NB4 (cell line): Measurements from ENCODE around the gene TYMS.

Experiments
- MYC ChIP-seq: IDR thresholded peaks from 2 replicates; pipeline ENCODE4 v1.6.1; 2011; ENCODE audit warnings: low read depth, low read length
- POLR2A ChIP-seq: IDR thresholded peaks from 2 replicates; pipeline ENCODE4 v1.6.1; 2011; ENCODE audit warnings: mild to moderate bottlenecking; ENCODE audit not compliant: insufficient read length; ENCODE audit errors: extremely low read depth
- TF ChIP-seq, protein P1 (sequence below): IDR thresholded peaks from one replicate; pipeline ENCODE4 v1.5.1; 2012; ENCODE audit warnings: low read depth, low read length

DNA sequence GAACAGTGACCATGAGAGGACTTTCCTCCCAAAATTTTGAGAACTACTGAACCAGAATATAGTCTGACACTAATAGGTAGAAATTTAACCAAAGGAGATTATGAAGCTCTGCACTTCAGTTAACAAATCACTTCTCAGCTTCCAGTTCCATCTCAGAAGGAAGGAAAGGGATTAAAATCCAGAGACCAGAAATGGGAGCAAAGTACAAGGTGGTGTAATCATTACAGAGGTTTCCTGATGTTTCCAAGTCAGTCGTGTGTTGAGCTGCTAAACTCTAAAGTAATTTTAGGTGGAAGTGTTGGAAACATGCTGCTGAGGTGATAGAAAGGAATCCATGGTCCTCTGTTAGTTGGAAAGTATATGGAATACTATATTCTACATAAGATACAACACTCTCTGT is 10.8 kb downstream of the TYMS start:
- TF ChIP-seq, protein P1, sequence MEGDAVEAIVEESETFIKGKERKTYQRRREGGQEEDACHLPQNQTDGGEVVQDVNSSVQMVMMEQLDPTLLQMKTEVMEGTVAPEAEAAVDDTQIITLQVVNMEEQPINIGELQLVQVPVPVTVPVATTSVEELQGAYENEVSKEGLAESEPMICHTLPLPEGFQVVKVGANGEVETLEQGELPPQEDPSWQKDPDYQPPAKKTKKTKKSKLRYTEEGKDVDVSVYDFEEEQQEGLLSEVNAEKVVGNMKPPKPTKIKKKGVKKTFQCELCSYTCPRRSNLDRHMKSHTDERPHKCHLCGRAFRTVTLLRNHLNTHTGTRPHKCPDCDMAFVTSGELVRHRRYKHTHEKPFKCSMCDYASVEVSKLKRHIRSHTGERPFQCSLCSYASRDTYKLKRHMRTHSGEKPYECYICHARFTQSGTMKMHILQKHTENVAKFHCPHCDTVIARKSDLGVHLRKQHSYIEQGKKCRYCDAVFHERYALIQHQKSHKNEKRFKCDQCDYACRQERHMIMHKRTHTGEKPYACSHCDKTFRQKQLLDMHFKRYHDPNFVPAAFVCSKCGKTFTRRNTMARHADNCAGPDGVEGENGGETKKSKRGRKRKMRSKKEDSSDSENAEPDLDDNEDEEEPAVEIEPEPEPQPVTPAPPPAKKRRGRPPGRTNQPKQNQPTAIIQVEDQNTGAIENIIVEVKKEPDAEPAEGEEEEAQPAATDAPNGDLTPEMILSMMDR, result no peak
- TF ChIP-seq POLR2A (no peak), MYC (no peak)
